Inflammatory macrophage (primary cell): ENCODE data around the gene BPIFB6.

Experiments
- DNase-seq, 2 donors: peaks; one replicate each; pipeline ENCODE4 v3.0.0-alpha.2; 2020 to 2022

BPIFB6 gene

DNA sequence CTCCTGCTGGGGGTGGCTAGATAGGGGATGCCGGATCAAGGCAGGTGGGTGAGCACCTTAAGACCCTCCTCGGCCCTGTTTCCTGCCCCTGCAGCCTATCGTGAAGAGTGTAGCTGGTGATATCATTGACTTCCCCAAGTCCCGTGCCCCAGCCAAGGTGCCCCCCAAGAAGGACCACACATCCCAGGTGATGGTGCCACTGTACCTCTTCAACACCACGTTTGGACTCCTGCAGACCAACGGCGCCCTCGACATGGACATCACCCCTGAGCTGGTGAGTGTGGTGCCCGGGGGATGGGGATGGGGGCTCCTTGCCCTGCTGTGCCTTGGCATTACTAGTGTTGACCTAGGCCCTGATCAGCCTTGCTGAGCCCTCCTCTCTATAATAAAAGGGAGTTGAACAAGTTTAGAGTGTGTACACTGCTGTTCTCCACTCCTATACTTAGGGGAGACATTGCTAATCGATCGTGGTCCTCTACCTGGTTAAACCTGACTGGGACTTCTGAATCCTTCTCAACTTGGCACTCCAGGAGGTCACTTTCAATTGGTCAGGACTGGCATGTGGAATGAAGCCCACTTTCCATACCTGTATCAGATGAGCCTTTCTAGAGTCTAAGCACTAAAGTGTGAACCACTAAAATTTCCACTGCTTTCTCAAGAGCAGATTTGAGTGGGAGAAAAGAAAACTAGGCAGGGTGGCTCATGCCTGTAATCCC lies 33.3 kb downstream of the BPIFB6 start:
- no peak for DNase-seq

DNA sequence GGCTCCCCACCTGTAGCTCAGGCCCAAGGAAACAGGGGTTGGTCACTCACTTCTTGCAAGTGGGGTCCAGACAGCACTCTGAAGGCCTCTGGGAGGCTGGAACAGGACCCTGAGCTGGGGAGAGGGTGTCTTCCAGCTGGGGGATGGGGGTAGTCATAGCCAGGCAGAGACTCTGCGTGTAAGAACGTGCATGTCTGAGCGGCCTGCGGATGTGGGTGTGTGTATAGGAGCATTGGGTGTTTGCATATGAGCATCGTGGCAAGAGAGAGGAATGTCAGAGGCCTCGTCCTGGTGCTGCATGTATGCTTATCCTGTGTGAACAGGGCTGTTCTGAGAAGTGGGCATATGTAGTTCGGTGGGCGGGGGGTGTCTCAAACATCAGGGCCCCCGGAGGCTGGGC lies 34.3 kb downstream of the BPIFB6 start:
- no peak for DNase-seq

DNA sequence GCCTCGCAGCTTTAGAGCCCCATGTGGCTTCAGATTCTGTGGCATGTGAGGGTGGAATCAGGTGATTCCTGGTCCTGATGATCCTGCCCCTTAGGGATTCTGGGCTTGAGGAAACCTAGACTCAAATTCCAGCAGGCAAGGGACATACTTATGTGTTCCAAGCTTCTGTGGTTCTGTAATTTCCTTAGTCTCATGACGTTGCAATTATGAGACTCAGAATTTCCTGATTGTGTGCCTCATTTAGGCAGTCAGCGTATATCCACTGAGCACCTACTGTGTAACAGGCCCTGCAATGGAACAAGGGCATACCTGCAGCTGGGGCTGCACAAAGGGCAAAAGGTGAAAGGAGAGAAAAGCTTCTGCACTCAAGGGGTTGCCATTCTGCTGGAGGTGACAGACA lies 36.4 kb downstream of the BPIFB6 start:
- no peak for DNase-seq

DNA sequence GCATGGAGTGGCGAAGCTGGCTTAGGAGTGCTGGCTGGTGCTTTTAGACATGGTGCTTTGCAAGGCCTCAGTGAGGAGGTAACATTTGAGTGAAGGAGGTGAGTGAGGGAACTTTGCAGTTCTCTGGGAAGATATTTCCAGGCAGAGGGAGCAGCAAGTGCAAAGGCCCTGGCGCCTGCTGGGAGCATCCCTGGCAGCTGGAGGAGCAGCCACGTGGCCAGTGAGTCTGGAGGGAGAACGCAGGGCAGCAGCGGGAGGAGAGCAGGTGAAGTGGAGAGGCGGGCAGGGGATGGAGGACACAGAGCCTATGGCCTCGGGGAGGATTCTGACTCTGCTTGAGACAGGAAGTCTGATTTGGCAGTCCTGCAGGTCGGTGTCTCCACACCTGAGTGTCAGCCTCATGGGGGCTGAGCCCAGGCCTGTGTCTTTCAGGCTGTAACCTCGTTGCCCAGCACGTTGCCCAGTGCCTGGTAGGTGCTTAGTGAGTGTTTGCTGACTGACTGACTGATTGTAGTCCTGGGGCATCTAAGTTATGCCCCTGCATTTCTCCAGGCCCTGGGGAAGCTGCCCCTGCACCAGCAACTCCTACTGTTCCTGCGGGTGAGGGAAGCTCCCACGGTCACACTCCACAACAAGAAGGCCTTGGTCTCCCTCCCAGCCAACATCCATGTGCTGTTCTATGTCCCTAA lies 36.9 kb downstream of the BPIFB6 start:
- DNase-seq = no peak

DNA sequence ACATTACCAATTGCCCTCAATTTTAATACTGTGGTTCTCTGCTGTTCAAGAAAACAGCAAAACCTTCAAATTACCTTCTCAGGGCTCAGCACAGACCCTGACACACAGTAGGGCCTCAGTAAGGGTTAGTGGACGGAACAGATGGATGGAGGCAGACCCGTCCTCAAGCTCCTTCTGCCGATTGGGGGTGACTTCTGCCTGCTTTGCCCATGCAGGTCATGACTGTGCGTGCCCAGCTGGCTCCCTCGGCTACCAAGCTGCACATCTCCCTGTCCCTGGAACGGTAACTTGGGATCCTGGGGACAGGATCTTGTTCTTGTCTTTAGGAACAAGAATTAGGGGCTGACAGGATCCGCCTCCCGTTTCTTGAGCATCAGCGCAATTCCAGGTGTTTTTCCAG lies 38.2 kb downstream of the BPIFB6 start:
- DNase-seq = no peak

DNA sequence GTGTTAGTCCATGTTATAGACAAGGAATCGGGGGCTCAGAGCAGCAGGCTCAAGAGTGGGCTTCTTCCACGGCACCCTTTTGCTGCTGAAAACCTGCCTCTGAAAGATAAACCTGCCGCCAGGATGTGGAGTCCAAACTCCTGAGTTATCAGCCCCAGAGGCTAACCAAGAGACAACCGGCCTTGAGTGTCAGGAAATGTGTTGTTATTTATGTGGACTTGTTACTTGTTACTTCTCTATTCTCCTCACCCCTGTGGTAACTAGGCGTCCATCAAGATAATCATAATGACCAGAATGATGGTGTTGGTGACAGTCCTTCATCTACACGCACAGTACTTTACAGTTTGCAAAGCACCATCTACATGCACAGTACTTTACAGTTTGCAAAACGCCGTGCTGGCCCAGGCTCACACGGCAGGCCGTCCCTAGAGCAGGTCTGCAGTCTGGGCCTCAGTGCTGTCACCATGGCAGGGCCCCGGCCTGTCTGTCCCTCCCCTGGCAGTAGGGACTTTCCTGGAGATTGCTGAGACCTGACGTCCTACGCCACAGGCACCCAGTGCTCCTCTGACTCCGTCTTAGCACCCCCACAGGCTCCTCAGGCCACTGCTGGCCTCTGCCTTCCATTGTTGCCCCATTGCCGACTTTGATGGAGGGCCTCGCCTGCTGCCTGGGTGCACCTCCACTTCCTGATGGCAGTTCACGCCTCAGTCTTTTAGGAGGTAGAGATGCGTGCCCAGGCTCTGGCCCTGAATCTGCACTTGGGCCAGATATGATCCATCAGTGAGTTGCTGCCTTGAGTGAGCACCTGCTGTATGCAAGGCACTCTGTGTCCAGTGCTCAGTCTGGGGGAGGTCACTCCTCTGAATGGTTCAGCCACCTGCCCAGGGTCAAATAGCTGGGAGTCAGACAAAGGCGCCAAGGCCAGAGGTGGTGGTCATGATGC lies 38.9 kb downstream of the BPIFB6 start:
- DNase-seq = no peak

DNA sequence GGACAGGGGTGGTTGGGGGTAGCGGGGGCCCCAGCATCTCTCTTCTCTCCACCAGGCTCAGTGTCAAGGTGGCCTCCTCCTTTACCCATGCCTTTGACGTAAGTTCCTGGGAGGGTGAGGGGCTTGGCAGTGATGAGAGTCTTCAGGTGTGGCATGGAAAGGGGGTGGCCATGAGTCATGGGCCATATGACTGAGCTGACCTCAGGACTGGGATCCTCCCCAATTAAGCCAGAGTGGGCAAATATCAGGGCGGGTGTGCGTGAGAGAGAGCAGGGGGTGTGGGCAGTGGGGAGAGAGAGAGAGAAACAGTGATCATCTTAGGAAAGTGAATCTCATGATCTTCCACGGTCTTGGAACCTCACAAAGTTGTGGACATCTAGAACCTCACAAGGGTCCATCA lies 39.8 kb downstream of the BPIFB6 start:
- no peak for DNase-seq

DNA sequence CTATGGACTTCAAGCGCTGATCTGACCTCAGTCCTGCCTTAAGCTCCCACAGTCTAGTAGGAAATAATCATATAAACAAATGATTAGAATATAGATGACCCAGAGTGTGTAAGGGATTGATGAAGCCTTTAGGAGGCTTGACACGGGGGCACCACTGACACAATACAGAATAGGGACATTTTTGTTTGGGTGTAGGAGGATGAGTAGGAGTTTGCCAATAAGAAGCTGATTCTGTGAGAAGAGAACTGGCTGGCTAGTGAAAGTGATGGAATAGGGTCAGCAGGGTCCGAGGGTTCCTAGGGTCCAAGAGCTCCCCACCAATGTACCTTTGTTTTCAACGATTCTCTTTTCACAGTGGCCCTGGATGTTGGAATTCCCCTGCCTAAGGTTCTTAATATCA lies 40.9 kb downstream of the BPIFB6 start:
- DNase-seq = no peak

DNA sequence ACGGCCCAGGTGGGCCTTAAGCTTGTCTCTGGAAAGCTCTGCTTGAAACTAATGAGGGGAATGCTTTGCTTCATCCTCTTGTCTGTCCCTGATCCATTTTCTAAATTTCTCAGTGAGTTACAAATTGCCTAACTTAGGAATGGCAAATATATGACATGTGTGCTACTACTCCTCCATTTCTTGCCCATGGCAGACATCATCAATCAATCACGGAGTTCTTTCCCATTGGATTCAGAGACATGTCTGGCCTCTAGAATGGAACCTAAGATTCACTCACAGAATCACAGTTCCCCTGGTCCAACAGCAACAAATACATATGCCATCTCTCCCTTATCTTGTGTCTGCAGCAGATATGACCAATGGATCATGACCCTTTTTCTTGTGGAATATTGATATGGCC lies 41.4 kb downstream of the BPIFB6 start:
- DNase-seq = no peak

DNA sequence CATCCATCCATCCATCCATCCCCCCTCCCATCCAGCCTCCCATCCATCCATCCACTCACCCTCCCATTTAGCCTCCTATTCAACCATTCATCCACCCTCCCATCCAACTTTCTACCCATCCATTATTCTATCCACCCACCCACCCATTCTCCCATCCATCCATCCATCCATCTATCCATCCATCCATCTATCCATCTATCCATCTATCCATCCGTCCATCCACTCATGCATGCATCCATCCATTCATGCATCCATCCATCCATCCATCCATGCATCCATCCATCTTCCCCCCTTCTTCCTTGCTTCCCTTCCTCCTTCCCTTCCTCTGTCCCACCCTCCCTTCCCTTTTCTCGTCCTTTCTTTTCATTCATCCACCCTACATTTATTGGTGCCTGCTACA lies 43.2 kb downstream of the BPIFB6 start:
- DNase-seq = no peak

DNA sequence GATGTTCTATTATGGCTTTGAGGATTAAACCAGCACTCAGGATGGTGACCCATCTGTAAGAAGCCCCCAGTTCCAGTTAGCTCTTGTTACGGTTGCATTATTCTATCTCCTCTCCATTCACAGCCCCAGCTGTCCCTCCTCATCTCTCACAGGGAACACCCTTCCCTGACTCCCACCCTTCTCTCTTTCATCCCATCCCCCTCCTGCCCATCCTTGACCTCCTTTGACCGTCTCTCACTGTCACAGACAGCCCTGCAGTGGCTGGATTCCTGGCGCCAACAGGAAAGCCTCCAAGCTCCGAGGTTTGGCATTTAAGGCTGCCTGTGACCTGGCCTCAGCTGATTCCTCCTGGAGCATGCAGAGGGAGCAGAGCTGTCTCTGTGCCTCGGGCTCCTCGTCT lies 43.8 kb downstream of the BPIFB6 start:
- no peak for DNase-seq

DNA sequence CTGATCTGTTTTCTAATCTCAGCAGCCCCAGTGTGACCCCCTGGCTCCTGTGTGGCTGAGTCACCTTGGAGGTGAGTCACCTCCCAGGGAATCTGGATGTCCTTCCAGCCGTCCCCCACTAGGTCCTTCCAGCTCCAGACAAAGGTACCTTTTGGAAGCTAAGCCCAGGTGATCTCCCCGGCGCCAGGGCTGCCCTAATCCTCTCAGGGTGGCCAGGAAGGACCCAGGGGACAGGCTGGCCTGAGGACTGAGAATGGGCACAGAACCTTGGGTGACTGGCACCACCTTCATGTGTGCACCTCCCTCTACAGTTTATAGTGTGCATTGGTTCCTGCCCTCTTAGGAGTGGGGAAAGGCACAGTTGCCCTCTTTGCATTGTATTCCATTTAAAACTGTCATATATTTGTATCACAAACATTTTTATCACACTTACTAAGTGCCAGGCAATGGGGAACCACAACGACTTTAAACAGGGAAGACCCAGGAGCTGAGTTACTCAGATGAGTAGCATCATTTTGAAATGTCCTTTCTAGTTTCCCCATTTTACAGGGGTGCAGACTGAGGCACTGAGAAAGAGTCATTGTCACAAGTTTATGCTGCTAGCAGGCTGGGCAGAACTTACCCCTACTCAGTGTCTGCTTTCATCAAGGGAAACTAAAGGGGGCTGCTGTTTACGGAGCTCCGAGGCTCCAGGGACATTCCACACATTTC lies 45.4 kb downstream of the BPIFB6 start:
- DNase-seq = peak; percentile 47 to 56

DNA sequence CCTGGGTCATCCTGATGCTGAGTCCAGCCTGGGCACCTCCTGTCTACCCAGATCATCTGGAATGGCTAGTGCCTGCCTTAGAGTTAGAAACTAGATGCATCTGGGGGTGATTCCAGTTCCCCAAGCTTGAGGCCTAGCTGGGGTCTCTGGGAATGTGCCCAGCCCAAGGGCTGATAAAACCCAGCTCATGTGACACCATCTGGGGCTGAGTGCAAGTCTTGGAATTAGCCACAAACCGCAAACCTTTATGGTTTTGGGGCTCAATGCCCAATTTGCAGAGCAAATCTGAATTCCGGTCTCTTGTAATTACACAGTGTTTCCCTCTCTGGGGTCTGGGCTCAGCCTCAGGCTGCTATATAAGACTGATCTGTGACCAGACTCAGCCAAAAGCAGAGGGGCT lies 47.8 kb downstream of the BPIFB6 start, which contains the start of gene BPIFB4:
TSS of gene BPIFB4 (plus strand) at position 385 of the 400 bp plus-strand sequence. CDS start 1,884 bp downstream, outside the sequence.
- no peak for DNase-seq

DNA sequence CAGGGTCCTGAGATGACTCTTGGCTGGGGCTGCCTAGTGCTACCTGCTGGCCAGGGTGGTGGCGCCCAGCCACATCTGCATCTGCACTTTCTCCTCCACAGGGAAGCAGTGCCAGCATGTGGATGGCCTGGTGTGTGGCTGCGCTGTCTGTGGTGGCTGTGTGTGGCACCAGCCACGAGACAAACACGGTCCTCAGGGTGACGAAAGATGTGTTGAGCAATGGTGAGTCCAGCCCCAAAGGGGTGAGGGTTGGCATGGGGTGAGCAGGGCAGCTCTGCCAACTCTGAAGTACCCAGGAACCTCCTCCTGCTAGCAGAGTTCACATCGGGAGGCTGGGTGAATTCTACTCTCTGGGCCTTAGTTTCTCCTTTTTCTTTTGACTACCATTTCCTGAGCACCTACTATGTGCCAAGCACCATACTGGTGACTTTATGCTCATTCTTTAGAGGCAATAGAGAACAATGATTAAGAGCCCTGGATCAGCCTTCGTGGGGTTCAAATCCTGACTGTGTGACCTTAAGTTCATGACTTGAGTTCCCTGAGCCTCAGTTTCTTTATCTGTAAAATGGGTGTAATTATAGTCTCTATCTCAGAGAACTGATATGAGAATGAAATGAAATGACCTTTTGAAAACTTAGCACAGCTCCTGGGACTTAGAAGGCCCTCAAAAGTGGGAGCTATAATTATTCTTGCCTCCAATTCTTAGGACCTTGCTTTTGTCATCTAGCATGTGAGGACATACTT lies 50.1 kb downstream of the BPIFB6 start:
- DNase-seq = peak in 1 of 2 donors; percentile 22

DNA sequence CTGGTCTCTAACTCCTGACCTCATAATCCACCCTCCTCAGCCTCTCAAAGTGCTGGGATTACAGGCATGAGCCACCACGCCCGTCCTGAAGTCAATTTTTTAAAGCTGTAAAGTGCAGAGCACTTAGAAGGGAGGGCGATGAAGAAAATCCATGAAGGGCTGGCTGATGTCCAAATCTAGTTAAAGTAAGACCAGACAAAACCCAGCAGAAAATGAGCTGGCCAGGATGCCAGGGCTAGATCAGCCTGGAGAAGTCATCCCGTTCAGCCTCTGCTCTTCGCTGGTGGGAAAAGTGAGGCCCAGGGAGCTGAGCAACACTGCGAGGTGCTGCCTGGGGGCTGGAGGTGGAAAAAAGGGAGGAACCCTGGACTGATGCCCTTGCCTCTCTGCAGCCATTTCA lies 51.1 kb downstream of the BPIFB6 start:
- no peak for DNase-seq

DNA sequence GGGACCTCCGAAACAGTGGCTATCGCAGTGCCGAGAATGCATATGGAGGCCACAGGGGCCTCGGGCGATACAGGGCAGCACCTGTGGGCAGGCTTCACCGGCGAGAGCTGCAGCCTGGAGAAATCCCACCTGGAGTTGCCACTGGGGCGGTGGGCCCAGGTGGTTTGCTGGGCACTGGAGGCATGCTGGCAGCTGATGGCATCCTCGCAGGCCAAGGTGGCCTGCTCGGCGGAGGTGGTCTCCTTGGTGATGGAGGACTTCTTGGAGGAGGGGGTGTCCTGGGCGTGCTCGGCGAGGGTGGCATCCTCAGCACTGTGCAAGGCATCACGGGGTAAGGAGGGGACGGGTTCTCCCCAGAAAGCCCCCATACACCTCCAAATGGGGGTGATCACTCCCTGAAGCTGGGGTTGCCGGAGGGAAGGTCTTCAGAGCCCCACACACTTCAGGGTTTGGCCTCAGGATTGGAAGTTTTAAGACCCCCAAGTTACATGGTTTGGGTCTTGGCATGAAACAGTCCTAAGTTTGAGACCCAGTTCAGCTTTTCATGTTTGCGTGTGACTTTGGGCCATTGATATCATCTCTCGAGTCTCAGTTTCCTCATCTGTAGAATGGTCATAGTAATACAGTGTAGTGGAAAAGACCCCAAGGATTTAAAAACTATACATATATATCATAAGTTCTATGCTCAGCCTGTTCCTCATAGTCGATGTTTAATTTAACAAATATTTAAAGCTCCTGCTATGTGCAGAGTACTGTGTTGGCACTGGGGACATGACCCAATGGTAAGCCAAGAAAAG lies 52.3 kb downstream of the BPIFB6 start:
- DNase-seq = no peak

DNA sequence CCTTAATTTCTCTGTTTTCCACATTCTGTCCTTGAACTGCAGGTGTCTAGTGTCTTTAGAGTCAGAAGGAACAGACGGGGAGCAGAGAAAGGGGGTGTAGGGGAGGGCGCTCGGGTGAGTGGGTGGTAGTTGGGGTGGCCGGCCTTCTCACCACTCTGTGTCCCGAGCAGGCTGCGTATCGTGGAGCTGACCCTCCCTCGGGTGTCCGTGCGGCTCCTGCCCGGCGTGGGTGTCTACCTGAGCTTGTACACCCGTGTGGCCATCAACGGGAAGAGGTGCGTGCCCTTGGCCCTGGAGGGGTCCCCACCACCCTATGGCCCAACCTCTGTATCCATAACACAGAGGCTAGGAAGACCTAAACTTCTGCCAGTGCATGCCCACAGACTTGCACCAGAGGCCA lies 53.3 kb downstream of the BPIFB6 start:
- no peak for DNase-seq

DNA sequence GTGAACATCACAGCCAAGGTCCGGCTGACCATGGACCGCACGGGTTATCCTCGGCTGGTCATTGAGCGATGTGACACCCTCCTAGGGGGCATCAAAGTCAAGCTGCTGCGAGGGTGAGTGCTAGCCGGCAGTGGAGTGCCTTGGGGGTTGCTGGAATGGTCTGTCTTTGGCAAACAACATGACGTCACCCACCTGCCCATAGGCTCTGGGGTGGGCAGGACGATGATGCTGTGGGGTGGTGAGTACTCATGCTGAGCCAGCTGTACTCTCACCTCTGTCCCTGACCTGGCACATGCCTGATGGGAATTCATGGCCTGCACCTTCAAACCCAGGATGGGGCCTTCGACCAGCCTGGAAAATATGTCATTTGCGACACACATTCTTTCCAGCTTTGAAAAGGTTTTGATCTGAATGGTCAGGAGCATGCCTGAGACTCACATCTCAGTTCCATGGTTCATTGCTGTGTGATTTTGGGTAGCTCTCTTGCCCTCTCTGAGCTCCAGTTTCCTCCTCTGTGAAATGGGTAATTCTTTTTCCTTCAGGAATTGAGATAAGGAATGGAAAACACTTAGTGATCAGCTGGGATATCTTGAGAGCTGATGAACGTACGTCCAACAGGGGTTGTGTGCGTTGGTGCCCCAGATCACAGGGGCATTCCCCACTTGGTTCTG lies 54.7 kb downstream of the BPIFB6 start:
- no peak for DNase-seq

DNA sequence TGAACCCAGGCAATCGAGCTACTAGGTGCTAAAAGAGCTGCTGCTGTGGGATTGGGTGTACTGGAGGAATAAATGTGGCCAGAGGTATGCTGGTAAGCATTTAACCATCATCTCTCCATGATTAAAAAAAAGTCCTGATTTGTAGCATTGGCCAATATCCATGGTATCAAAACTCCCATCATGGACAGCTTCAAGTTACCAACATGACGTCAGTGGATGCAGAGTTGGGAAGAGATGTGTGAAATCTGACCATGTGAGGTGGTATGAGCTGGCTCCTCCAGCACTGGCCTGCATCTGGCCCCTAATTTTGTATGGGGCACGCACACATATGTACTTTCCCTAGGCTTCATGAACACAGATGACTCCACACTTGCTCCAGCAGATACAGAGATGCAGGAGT lies 59.7 kb downstream of the BPIFB6 start:
- DNase-seq = no peak

DNA sequence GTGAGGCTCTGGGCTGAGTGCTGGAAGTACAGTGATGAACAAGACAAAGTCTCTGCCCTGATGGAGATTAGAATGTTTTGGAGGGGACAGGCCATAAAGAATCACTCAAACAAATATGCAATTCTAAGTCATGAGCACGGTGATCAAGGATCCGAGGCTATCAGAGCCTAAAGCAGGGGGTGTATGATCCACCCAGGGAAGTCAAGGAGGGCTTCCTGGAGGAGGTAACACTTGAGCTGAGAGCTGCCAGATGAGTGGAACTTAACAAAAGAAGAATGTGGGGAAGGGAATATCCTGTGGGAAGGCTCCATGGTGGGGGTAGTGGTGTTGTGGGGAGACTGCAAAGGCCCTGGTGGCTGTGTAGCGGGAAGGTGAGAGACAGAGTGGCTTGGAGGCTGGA lies 60.2 kb downstream of the BPIFB6 start:
- no peak for DNase-seq
